SK-N-MC (cell line): ENCODE measurements around the gene APOBEC2.

Experiments
- DNase-seq: peaks from one replicate; pipeline ENCODE4 v3.0.0-alpha.2; 2011; ENCODE audit warnings: low read depth, low spot score
- H3K27ac ChIP-seq: fragments of 200-600 bp; sonication (generic); 2 replicates; pipeline ENCODE4 v1.5.1; 2016; ENCODE audit warnings: mixed run types
- H3K36me3 ChIP-seq: fragments of 200-600 bp; sonication (generic); 2 replicates; pipeline ENCODE4 v1.6.1; 2017; ENCODE audit warnings: antibody characterized with exemption, low read length, mixed read lengths; ENCODE audit not compliant: insufficient read depth
- H3K4me3 ChIP-seq: fragments of 200-600 bp; sonication (generic); 2 replicates; pipeline ENCODE4 v1.5.1; 2016
- H3K9ac ChIP-seq: fragments of 200-600 bp; sonication (generic); 2 replicates; pipeline ENCODE4 v1.8.0; 2017; ENCODE audit warnings: mixed run types, mixed read lengths; ENCODE audit not compliant: insufficient read length
- H3K9me3 ChIP-seq: fragments of 200-600 bp; sonication (generic); 2 replicates; pipeline ENCODE4 v1.6.1; 2017; ENCODE audit warnings: low read depth, mild to moderate bottlenecking, antibody characterized with exemption, low read length, moderate library complexity, mixed read lengths
- EZH2 ChIP-seq: fragments of 200-600 bp; sonication (generic); IDR thresholded peaks from one replicate; pipeline ENCODE4 v1.6.1; 2017; ENCODE audit warnings: antibody characterized with exemption
- FOXP2 ChIP-seq: optimal IDR thresholded peaks from 2 replicates; pipeline ENCODE3; 2011; ENCODE audit warnings: mild to moderate bottlenecking, moderate library complexity; ENCODE audit not compliant: insufficient read depth; ENCODE audit errors: extremely low read length, control extremely low read depth
- POLR2AphosphoS5 ChIP-seq: IDR thresholded peaks from 2 replicates; pipeline ENCODE4 v1.6.1; 2012; ENCODE audit warnings: mild to moderate bottlenecking, low read depth, low read length, borderline replicate concordance

Gene APOBEC2

DNA sequence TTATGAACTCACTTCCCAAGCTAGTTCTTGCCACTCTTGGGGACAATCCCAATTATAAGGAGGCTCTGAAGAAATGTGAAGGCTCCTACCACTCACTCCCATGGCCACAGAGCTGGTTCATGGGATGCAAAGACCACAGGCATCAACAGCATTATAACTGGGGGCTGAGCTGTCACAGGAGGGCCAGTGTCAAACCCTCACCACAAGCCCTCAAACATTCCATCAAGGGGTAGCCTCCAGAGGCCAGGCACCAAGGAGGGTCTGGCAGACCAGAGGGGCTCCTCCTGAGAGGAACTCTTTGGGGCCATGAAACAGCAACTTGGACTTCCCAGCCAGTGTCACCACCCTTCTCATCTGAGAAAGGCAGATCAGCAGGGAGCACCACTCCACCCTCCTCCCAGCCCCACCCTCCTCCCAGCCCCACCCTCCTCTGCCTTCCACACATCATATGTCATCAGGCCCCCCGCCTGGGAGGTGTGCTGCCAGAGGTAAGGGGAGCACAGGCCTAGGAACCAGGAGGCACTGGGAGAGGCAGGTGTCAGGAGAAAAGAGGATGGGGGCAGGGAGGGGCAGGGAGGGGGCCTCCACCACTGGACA is 12.0 kb upstream of the APOBEC2 start:
- no peak overlapping the region for H3K27ac ChIP-seq
- H3K9ac ChIP-seq, result no peak overlapping the region
- TF ChIP-seq POLR2AphosphoS5, result no peak
- TF ChIP-seq EZH2, result no peak
- TF ChIP-seq FOXP2, result no peak
- H3K36me3 ChIP-seq, result no peaks in the 10 kb centered on the region
- DNase-seq, result no peak
- no peak overlapping the region for H3K4me3 ChIP-seq
- H3K9me3 ChIP-seq, result no peaks in the 10 kb centered on the region

DNA sequence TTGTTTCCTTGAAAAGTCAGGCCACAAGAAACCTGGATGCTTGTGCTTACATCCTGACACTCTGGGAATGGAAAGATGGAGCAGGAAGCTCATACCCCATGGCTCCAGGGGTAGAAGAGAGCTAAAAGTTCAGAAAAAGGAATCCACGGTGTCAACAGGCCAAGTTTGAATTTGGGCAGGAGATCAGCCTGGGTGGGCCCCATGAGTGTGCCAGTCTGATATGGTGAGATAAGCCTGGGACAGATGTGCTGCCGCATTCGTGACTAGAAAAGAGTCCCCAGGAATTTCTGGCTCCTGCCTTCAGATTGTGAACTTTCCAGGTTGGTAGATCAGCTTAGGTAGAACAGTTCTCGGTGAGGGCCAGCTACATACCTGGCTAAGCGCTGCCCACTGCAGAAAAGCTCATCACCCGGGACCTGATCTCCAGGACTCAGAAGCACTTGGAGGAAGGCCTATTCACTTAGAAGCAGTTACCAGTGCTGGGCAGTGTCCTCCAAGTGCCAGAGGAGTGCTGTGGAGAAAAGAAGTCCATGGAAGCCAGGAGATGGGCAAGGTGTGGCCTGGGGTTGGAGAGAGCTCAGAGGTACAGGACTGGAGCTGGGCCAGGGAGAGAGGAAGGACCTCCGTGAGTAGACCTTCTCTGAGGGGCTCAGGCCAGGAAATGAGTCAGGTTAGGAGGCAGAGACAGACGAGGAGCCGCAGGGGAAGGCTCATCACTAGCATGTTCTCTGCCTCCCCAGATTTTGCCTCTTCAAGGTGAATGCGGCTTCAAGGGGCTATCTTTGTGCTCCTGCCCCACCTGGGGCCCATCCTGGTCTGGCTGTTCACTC is 10.6 kb upstream of the APOBEC2 start, which contains the start of gene TSPO2:
TSS of gene TSPO2 (plus strand) at position 242 of the 830 bp plus-strand sequence. CDS start at position 761, 519 bp downstream.
- Histone ChIP-seq H3K4me3 (no peak within 1 kb of the TSS), H3K9ac (no peak within 1 kb of the TSS), H3K27ac (no peak within 1 kb of the TSS), H3K9me3 (no peaks in the 10 kb centered on the region), H3K36me3 (no peaks in the 10 kb centered on the region)
- TF ChIP-seq POLR2AphosphoS5 (no peak), FOXP2 (no peak), EZH2 (no peak)
- no peak for DNase-seq

DNA sequence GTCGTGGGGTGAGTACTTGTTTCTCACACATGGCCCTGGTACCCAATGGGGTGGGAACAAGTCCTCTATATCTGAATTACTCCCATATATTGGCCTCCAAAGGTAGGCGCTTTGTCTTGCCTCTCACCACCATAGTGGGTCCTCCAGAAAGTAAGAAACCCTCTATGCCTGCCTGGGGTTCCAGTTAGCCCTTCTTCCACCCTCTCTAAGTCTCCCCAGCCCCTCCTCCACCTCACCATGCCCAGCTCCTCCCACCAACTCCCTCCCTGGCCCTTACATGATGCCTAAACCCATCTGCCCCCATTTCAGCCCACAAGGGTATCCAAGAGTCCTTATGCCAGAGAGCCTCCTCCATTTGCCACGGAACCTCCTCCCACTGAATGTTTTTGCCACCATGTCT is 9.9 kb upstream of the APOBEC2 start:
- Histone ChIP-seq H3K9ac (no peak overlapping the region), H3K4me3 (no peak overlapping the region), H3K9me3 (no peaks in the 10 kb centered on the region), H3K36me3 (no peaks in the 10 kb centered on the region), H3K27ac (no peak overlapping the region)
- no peak for DNase-seq
- TF ChIP-seq FOXP2, result no peak
- no peak for TF ChIP-seq POLR2AphosphoS5
- TF ChIP-seq EZH2, result no peak

DNA sequence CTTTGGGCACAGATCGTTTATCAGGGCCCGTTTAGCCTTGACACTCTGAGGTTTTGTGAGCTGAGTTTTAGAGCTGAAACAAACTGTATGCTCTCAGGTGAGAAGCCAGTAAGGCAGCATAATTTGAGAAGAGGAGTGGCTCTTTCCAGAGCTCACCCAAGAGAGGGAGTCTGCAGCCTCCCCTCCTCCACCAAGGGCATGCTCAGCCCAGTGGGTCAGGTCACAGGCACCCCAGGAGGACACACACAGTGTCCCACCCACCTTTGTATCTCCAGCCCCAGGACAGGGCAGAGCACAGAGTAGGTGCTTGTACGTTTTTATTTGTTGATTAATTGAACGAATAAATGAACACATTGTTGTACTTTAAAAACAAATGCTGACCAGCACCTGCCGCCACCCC is 7.3 kb upstream of the APOBEC2 start:
- Histone ChIP-seq H3K9me3 (no peaks in the 10 kb centered on the region), H3K36me3 (no peaks in the 10 kb centered on the region), H3K9ac (no peak overlapping the region), H3K4me3 (no peak overlapping the region), H3K27ac (no peak overlapping the region)
- DNase-seq, result no peak
- TF ChIP-seq POLR2AphosphoS5 (no peak), EZH2 (no peak)

DNA sequence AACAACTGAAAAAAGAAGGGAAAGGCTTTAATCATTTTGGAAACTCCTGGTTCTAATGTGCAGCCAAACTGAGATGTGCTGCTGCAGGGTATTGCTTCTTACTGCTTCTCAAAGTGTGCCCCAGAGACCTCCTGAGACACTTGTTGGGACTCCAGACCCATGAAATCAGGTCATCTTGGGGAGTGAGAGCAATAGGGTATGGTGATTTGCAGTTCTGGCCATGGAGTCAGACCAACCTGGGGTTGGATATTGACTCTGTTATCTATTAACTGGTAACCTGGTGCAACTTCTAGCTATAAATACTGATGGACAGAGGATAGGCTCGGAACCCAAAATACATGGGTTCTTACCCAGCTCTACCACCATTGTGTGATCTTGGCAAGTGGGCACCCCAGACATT is 6.9 kb upstream of the APOBEC2 start:
- Histone ChIP-seq H3K4me3 (no peak overlapping the region), H3K9ac (no peak overlapping the region), H3K9me3 (no peaks in the 10 kb centered on the region), H3K27ac (no peak overlapping the region), H3K36me3 (no peaks in the 10 kb centered on the region)
- no peak for DNase-seq
- TF ChIP-seq POLR2AphosphoS5 (no peak), EZH2 (no peak)

DNA sequence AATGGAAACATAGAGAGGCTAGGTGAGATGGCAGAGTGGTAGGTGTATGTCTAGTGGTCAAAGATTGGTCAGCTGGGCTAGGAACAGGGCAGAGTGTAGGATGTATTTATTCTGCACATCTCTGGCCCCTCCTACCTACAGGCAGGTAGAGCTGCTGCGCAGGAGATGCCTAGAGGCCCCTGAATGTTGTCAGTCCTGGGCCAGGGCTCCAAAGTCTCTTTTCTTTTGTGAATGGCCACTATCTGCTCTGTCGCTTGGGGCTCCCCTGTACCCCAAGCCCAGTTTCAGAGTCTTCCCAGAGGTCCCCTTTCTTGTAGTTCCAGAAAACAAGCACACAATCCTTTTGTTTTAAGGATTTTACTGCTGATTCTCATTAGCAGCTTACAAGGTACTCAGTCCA is 5.7 kb upstream of the APOBEC2 start:
- DNase-seq, result no peak
- no peak for TF ChIP-seq POLR2AphosphoS5
- no peak for TF ChIP-seq FOXP2
- TF ChIP-seq EZH2, result no peak
- no peak overlapping the region for H3K4me3 ChIP-seq
- no peaks in the 10 kb centered on the region for H3K36me3 ChIP-seq
- no peak overlapping the region for H3K27ac ChIP-seq
- H3K9ac ChIP-seq, result no peak overlapping the region
- H3K9me3 ChIP-seq, result no peaks in the 10 kb centered on the region

DNA sequence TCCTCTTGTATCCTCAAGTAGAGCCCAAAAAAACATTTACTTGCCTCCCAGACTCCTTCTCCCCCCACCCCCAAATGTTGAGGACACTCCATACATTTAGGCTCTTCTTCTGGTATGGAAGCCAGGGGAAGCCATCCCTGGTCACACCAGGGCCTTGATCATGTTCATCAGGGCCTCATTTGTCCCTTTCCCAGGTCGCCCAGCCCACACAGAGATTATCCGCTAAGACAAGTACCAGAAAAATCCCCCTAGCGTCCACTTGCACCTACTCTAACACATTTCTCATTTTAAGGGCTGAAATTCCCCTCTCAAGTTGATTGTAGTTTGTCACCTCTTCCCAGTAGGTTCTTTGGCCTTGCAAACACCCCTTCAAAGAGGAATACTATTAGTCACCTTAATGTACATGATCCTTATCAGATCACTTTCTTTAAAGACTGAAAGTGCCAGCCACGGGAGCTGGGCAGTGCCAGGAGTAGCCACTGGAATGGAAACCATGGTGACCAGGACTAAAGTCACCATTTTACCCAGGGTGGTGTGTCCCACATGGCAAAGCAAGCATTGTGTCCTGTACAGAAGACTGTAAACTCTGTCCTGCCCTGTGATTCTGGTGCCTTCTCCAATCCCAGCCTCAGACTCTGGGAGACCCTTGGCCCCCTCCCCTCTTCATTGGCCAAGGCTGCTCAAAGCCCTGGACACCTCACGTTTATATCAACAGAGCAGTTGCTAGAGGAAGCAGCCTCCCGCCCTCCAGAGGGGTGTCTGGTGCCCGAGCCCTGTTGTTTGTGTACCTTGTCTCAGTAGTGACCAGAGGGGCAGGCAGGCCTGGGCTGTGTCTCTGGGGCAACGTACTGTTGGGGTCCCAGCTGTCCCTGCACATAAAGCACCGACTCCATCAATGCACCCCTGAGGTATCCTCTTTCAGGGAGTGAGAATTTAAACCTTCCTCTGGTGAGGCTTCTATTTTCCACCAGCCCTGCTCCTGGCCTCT is 5.0 kb upstream of the APOBEC2 start:
- no peak overlapping the region for H3K9ac ChIP-seq
- no peak overlapping the region for H3K4me3 ChIP-seq
- TF ChIP-seq FOXP2 (no peak), POLR2AphosphoS5 (no peak), EZH2 (no peak)
- H3K27ac ChIP-seq, result no peak overlapping the region
- H3K36me3 ChIP-seq, result no peaks in the 10 kb centered on the region
- no peaks in the 10 kb centered on the region for H3K9me3 ChIP-seq
- no peak for DNase-seq

DNA sequence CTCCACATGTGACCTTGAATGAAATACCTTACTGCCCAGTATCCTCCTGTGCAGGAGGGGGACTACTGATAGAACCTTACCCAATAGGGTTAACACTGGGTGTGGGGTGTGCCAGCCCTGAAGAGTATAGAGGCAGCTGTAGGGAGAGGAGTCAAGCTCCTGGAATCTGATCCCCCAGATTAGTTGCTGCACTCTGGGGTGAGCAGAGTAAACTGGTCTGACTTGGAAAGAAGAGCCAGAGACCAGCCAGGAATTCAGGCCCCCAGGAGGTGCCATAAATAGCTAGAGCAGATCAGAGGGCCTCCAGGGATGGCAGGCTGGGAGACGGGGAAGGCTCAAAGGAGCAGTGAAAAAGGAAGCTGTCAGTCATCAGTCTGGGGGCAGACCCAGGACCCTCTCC is 3.5 kb upstream of the APOBEC2 start:
- Histone ChIP-seq H3K9ac (no peak overlapping the region), H3K36me3 (no peaks in the 10 kb centered on the region), H3K4me3 (no peak overlapping the region), H3K9me3 (no peaks in the 10 kb centered on the region), H3K27ac (no peak overlapping the region)
- no peak for DNase-seq
- TF ChIP-seq POLR2AphosphoS5 (no peak), EZH2 (no peak)
